Activated T-cell treated with anti-CD3 and anti-CD28 coated beads, Interleukin-2, amount 50 U/mL, for 1 hour (primary cell): ENCODE measurements around the gene PEMT.
"Not testable (repeated sequence)": the region's sequence is repeated elsewhere in the genome, so short reads cannot be mapped to it uniquely, and the experiment has no call there.

Experiments used
- DNase-seq: peaks from one replicate; pipeline ENCODE4 v3.0.0-alpha.2; 2020

PEMT gene

DNA sequence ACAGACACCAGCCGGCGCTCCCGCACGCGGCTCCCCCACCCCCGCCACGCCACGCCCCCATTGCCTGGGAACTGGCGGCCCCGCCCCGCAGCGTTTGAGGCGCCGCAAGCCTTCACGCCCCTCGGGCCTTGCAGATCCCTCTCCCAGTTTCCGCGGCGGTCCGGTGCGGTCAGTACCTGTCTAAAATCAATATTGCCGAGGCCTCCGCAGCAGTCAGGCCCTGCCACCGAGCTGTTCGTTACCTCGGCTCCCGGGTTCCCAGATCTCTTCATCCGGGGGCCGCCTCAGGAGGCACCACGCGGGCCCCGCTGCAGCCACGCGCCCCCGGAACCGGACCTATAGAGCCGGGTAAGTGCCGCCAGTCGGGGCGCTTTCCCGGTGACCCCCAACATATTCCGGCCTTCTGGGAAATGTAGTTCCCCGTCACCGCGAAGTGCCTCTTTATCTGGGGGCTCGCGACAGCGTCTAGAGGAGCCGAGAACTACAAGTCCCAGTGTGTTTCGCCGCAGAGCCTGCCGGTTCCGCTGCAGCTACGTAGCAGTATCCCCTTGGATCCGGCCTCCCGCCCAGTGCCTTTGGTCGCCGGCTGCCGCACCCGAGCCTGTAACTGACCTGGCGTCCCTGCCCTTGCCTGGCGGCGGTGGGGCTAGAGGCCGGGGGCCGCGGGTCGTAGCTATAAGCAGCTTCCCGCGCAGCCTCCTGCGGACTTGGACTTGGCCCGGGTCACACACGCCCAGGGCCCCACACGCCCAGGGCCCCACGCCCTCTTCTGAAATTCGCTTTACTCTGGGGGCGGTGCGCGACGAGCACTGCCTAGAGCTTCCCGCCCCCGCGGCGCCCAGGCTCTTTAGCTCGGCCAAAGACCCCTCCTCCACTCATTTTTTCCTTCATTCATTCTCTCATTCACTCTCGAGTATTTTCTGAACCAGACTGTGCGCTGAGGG lies at the start of gene PEMT:
TSS of gene PEMT (minus strand) at position 354 of the 944 bp plus-strand sequence. CDS start at position 272, 82 bp downstream.
- peak; percentile 91 for DNase-seq

GRCh38 chr17:17639661-17640270 lies 48.3 kb upstream of the PEMT start:
- DNase-seq: not testable (repeated sequence)

- no peak for DNase-seq
Observed at GRCh38 chr17:17638467-17638866, 47.0 kb upstream of the PEMT start.

- DNase-seq: no peak
Observed at GRCh38 chr17:17636272-17636885, 44.9 kb upstream of the PEMT start.

GRCh38 chr17:17635537-17636271 lies 44.2 kb upstream of the PEMT start:
- DNase-seq: not testable (repeated sequence)

DNA sequence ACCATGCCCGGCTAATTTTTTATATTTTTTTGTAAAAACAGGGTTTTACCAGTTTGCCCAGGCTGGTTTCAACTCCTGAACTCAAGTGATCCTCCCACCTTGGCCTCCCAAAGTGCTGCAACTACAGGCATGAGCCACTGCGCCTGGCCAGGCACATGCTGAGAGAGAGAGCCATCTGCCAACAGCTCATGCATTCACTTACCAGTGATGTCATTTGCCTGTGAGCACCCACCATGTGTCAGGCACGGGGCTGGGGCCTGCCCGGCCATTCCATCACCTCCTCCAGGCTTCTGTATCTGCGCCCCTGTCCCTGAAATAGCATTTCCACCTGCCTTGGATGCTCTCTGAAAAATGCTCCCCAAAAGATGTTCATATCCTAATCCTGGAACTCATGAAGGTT lies 43.6 kb upstream of the PEMT start:
- DNase-seq: no peak

- no peak for DNase-seq
Observed at GRCh38 chr17:17633310-17633709, 41.8 kb upstream of the PEMT start.

GRCh38 chr17:17632690-17633089 lies 41.2 kb upstream of the PEMT start:
- DNase-seq: not testable (repeated sequence)

- DNase-seq: peak; percentile 34
Observed at GRCh38 chr17:17628388-17629008, 37.0 kb upstream of the PEMT start.

- no peak for DNase-seq
Observed at GRCh38 chr17:17626840-17627239, 35.3 kb upstream of the PEMT start.

GRCh38 chr17:17626151-17626805 lies 34.8 kb upstream of the PEMT start:
- no peak for DNase-seq

DNA sequence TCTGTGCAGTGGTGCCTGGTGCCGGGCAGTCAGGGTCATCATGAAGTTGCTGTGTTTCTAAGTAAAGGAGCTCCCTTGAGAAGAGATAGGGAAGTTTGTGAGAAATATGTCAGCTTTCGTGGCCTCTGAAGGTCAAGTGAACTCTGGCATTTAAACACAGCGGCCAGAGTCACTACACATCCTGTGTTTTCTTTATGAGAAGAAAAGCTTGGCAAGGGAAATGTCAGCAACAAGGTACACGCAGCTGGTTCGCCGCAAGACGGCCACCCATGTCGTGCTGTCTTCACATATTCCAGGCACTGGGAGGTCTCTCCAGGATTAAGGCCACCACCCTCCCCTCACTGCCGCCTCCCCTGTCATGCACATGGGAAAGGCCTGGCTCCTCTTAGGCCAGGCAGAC lies 33.2 kb upstream of the PEMT start:
- no peak for DNase-seq

DNA sequence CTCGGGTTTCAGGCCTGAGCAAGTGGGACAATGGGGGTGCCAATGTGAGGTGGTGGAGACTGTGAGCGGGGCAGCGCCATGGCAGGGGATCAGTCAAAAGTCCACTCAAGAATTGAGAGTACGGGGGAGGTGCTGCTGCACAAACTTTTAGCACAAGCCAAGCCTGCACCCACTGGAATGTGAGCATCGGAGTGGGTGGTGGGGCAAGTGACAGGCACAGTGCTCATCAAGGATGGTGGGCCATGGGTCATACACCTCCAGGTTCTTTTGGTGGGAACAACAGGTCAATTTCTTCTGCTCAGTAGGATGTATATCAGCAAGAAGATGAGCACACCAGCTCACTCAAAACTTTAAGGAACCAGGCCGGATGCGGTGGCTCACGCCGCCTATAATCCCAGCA lies 32.4 kb upstream of the PEMT start:
- DNase-seq: no peak

DNA sequence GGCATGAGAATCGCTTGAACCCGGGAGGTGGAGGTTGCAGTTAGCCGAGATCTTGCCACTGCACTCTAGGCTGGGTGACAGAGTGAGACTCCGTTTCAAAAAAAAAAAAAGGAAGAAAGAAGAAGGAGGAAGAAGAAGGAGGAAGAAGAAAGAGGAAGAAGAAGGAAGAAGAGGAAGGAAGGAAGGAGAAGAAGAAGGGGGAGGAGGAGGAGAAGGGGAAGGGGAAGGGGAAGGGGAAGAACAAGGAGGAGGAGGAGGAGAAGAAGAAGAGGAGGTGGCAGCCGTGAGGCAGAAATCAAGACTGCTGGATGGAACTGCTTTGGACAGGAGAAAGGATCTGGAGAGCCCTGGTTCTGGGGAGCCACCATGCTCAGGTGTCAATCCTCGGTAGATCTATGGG lies 29.7 kb upstream of the PEMT start:
- DNase-seq: no peak

GRCh38 chr17:17613708-17614114 lies 22.2 kb upstream of the PEMT start:
- peak; percentile 29 for DNase-seq

DNA sequence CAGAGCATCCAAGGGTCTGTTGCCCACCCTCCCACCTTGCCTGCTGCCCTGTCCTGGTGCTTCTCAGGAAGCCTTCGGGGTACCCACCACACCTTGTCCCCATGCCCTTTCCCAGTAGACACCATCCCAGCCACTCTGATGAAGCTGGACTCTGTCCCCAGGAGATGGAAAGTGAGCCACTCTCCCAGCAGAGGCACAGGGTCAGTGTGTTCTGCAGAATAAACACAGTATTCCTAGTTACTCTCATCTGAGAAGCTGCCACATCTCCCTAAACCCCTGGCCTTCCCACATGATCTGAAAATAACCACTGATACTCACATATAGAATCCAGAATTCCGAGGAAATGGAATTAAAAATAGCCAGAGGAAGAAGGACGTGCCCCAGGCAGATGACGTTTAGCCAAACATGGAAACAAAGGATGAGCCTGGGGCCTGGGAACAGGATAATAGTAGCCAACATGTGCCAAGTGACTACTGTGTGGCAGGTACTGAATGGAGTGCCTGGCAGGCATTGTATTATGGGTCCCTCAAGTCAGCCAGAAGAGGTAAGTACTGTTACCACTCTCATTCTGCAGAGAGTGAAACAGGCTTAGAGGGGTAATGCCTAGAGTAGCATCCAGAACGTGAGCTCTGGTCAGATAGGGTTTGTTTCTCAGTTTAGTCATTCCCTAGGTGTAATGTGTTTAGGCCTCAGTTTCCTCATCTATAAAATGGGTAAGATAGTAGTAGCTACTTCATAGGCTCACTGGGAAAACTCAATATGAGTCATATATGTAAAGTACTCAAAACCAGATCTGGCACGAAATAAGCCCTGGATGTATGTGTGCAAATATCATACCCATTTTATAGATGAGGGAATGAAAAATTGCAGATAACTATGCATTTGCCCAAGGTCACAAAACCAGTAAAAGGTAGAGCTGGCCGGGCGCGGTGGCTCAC lies 20.8 kb upstream of the PEMT start:
- no peak for DNase-seq

DNA sequence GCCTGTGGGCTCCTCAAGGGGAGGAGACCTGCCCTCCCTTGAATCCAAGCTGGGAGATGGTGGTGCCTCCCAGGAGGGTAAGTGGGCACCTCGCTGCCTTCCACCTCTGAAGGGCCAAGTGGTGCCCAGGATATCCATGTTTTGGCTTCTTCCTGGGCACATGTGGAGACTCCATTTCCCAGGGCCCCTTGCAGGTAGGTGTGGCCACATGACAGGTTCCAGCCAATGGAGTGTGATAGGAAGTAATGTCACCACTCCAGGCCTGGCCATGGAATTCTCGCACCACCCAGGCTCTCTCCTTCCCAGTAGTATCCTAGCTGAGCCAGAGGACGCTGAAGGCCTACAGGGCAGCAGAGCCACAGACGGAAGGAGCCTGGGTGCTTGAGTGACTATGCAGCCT lies 17.6 kb upstream of the PEMT start:
- DNase-seq: no peak

- no peak for DNase-seq
Observed at GRCh38 chr17:17606416-17607000, 15.0 kb upstream of the PEMT start.

DNA sequence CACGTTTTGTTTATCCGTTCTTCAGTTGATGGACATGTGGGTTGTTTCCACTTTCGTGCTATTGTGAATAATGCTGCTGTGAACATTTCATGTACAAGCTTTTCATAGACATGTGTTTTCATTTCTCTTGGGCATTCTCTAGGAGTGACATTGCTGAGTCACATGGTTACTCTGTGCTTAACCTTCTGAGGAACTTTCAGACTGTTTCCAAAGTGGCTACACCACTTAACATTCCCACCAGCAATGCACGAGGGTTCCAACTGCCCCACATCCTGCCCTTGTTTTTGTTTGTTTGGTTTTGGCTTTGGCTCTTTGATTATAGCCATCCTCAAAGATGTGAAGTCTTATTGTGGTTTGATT lies 14.2 kb upstream of the PEMT start:
- DNase-seq: no peak

- DNase-seq: no peak
Observed at GRCh38 chr17:17605083-17605728, 13.7 kb upstream of the PEMT start.
